Purkinje cell (primary cell): ENCODE measurements around the gene SLC39A3. TPM values are rescaled to one million over a fixed set of nuclear protein-coding genes. Genes with fewer than 3 reads are reported as not detected.

Experiments used
- polyA plus RNA-seq: library from polyadenylated mRNA; unstranded; fragments of >200 nt; fragmentation: Nextera tagmentation; gene quantifications from 2 replicates; pipeline ENCODE4 v1.2.1, GENCODE V29; 2014

SLC39A3 gene, protein sequence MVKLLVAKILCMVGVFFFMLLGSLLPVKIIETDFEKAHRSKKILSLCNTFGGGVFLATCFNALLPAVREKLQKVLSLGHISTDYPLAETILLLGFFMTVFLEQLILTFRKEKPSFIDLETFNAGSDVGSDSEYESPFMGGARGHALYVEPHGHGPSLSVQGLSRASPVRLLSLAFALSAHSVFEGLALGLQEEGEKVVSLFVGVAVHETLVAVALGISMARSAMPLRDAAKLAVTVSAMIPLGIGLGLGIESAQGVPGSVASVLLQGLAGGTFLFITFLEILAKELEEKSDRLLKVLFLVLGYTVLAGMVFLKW
- 1.1 and 1.7 TPM in 2 replicates for polyA plus RNA-seq

DNA sequence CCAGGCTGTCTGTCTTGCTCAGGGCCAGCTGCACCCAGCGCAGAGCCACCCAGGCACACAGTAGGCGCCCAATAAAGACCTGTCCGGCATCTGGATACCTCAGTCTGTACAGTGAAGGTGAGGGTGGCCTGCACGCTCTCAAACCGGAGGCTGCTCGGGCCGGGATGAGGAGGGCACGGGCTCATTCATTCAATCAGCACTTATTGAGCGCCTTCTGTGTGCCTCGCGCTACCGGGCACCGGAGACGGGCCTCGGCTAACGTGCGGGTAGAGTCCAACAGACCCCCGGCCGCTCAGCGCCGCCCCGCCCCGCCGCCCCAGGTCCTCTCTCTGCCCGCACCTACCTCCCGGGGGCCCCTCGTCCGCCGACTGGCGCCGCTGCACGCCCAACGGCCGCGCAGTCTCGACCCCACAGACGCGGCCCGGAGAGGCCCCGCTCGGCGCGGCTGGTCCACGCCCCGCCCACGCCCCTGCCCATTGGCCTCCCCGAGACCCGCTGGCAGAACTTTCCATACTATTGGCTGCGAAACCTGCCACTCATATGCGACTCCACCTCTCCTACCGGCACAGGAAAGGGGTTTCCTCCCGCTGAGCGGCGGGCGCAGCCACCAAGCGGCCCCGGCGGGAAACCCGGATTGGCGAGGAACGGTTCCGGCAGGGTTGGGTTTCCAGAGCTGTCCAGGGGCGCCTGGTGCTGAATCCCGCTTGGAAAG, at the start of gene SLC39A3:
Gene SLC39A3, minus strand, starts transcription at position 416 of the 712 bp plus-strand sequence. CDS start 2,760 bp downstream, outside the sequence.

DNA sequence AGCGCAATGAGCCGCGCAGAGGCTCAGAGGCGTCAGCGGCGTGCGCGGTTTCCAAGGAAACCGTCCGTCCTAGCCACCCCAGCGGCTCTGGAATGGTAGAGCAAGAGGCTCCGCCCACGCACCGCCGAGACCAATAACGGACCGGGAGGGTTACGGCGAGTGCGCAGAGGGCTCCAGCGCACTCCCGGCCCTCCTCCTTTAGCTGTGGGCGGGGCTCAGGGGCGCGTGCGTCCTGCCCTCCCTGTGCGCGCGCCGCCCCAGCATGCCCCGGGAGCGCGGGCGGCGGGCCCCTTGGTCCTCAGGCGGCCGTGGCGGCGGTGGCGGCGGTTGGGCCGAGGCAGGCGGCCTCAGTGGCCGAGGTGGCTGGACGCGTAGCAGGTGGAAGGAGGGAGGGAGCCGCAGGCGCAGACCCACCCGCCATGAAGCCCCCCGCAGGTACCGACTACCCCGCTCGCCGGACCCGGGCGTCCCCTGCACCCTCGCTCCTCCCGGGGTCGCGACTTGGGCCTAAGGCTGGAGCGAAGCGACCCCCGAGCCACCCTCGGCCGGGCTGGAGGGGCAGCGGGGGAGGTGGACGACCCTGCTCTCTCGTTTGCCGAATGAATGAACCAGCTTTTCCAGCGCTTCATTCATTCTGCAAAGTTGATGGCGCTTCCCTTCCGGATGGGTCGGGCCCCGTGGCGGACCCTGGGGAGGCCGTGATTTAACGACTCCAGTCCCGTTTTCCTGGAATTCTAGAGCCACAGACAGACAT, 45.6 kb upstream of the SLC39A3 start, which contains the start of gene THOP1:
Gene THOP1, plus strand, starts transcription at position 260 of the 754 bp plus-strand sequence. Its CDS starts 160 bp downstream, at position 420.

DNA sequence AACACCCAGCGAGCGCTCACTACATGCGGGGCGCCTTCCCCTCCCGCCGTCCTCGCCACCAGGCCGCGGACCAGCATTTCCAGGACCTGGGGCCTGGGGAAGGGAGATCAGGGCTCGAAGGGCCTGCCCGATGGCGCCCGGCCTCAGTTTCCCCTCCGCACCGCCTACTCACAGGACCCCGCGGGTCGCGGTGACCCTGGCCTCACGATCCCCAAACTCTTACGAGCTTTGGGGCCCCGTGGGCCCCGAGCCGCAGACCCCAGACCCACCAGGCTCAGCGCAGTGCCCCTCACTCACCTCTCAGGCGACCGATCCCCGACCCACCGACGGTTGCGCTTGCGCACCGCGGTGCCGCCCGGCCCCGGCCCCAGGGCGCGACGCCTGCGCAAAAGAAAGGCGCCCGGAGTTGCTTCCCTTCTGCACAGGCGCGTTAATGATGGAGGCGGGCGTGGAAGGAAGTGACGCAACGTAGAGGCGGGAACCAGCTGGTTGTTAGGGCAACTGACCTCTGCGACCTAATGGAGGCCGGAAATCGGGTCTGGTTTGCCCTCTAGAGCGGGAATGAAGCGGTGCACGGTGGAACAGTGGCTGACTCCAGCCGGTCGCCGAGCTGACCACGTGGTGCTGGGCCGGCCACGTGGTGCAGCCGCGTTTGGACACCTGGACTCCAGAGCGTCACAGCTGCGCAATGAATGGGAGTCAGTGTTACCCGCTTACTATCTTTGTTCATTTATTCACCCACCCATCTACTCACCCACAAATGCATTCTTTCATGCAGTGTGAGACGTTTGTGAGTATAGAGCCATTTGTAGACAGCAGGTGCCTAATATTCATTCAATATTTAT, 43.3 kb upstream of the SLC39A3 start, which contains the start of gene SGTA:
Gene SGTA, minus strand, starts transcription at position 338 of the 845 bp plus-strand sequence. CDS start 14,205 bp downstream, outside the sequence.

DNA sequence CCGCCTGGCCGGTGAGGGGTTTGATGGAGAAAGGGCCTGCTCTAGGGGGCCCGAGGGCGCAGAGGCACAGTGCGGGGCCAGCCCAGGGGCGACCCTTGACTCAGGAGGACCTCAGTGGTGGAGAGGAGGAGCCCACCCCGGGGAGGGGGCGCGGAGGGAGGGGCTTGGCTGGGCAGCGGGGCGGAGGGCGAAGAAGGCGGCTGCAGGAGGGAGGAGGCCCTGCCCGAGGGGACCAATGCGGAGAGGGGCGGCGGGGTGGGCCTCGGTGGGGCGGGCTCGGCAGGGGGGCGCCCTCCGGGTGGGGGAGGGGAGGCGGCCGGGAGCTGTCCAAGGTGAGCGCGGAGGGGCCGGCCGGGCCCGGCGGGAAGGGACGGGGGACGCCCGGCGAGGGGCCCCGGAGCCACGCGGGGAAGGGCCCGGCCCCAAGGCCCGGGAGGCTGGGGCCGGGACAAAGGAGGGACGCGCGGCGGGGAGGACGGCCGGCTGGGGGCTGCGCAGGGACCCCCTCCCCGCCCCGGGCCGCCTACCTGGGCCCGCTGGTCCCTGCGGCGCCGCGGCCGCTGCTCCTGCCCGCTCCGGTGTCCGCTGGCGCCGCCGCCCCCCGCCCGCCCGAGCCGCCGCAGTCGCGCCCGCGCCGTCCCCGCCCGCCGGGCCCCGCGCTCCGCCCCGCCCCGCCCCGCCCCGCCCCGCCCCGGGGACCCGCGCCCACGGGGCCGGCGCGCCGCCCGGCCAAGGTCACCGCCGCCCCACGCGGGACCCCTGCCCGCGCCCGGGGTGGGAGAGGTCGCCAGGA, 18.8 kb downstream of the SLC39A3 start, which contains the start of gene DIRAS1:
Gene DIRAS1, minus strand, starts transcription at position 596 of the 793 bp plus-strand sequence. CDS start 3,566 bp downstream, outside the sequence.

DNA sequence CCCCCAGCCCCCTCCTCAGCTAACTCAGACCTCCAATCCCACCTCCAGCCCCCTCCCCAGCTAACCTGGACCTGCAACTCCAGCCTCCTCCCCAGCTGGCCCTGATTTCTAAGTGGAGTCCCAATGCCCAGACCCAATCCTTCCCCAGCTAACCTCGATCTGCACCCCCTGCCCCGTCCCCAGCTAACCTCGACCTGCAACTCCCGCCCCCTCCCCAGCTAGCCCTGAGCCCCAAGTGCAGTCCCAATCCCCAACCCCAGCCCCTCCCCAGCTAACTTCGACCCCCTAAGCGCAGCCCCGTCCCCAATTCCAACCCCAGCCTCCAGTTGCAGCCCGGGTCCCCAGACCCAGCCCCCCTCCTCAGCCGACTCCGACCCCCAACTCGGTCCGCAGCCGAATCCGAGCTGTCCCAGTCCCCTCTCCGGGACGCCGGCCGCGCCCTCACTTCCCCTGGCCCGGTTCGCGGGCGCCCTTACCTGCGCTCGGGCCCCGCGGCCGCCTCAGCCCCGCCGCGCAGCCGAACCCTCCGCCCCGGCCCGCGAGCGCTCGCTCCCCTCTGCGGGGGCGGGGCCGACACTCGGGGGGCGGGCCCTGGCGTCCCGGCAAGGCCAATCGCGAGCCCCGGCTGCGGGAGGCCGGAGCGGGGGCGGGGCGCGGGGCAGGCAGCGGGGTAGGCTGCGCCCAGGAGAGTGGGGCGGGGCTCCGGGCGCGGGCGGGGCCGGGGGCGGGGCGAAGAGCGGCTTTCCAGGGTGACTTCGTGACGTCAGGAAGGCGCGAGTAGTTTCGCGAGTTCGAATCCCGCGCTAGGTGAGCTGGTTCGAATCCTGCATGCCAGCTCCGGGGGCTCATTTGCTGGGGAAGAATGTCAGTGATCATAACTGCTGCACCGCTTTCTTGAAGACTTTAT, 37.4 kb downstream of the SLC39A3 start, which contains the start of gene GNG7:
Gene GNG7, minus strand, starts transcription at position 525 of the 907 bp plus-strand sequence. CDS start 182,006 bp downstream, outside the sequence.

Other genes with a start within 250 kb of the SLC39A3 start
- gene GNG7, start 37.3 kb downstream of the SLC39A3 start, polyA plus RNA-seq: 5.0 and 6.7 TPM in 2 replicates
- gene DIRAS1, start 18.6 kb downstream of the SLC39A3 start, polyA plus RNA-seq: 0.22 and 1.6 TPM in 2 replicates
- gene SGTA, start 43.3 kb upstream of the SLC39A3 start, polyA plus RNA-seq: 1.7 and 2.3 TPM in 2 replicates
- 1.5 and 3.0 TPM in 2 replicates for gene THOP1, start 45.5 kb upstream of the SLC39A3 start, polyA plus RNA-seq
- 3.1 and 3.9 TPM in 2 replicates for gene ZNF554, start 79.9 kb upstream of the SLC39A3 start, polyA plus RNA-seq
- 1.5 and 2.2 TPM in 2 replicates for gene ZNF555, start 101.5 kb upstream of the SLC39A3 start, polyA plus RNA-seq
- 0.20 TPM in 1 of 2 replicates, not detected in the other for gene ZNF556, start 127.3 kb upstream of the SLC39A3 start, polyA plus RNA-seq
- 6.3 and 8.4 TPM in 2 replicates for gene ZNF57, start 160.9 kb upstream of the SLC39A3 start, polyA plus RNA-seq
- 0.81 and 2.7 TPM in 2 replicates for gene ZNF77, start 205.0 kb upstream of the SLC39A3 start, polyA plus RNA-seq
- 1.4 TPM in 1 of 2 replicates, not detected in the other for gene TLE6, start 237.5 kb upstream of the SLC39A3 start, polyA plus RNA-seq